Kidney capillary endothelial cell (primary cell): ENCODE data around the gene NDUFA1.
"Not testable (repeated sequence)": the region's sequence is repeated elsewhere in the genome, so short reads cannot be mapped to it uniquely, and the experiment has no call there.

Experiments used
- DNase-seq: peaks from one replicate; pipeline ENCODE4 v3.0.0-alpha.2; 2018; ENCODE audit warnings: low spot score

Gene NDUFA1

DNA sequence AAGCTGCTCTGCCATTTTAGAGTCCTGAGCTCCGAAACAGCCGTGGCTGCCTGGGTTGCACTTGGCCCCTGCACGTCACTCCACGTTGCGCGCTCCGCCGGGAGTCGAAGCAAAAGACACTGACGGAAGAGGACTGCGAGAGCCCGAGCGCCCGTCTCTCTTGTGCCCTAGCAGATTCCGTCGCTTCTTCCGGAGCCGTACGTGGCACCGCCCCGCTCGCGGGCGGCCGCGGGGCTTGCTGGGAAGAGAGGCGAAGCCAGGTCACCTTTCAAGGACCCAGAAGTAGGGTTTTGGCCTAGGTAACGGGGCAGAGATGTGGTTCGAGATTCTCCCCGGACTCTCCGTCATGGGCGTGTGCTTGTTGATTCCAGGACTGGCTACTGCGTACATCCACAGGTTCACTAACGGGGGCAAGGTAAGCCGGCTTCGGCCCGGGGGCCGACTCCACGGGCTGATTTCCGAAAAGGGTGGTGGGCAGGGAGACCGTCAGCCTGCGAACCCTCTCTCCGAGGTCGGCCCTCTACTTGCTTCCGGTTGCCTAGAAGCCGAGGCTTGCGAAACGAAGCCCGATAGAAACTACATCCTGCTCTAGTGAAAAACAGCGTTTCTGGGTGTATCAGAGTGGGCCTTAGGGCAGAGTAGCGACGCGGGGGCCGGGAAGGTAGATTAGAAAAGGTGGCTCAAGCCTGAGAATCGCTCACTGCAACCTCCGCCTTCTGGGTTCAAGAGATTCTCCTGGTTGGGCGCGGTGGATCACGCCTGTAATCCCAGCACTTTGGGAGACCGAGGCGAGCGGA lies at the start of gene NDUFA1, which contains the start of gene RNF113A:
Gene NDUFA1, plus strand, starts transcription at position 234 of the 797 bp plus-strand sequence. Its CDS starts 80 bp downstream, at position 314.
Gene RNF113A, minus strand, starts transcription at position 135 of the 797 bp plus-strand sequence. Its CDS starts 120 bp downstream, at position 15.
- peak; percentile 52 for DNase-seq

DNA sequence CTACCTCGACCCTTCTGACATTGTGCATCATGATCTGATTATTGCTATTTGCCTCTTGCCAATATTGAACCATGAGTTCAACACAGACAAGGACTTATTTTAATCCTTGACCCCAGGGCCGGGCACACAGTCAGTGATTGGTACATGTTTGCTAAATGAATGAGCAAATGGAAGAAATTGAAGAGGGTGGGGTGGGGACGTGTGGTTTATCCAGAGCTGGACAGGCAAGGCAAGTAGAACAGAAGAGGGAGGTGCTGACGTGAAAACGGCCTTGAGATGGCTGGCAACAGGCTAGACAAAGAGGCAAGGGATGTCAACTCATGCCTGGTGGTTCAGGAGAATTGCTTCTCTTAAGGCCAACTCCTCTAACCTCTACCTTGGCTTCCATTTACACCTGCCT lies 47.4 kb upstream of the NDUFA1 start:
- not testable (repeated sequence) for DNase-seq

- DNase-seq: peak; percentile 48
Measured at GRCh38 chrX:119826399-119826959, 45.2 kb upstream of the NDUFA1 start.

DNA sequence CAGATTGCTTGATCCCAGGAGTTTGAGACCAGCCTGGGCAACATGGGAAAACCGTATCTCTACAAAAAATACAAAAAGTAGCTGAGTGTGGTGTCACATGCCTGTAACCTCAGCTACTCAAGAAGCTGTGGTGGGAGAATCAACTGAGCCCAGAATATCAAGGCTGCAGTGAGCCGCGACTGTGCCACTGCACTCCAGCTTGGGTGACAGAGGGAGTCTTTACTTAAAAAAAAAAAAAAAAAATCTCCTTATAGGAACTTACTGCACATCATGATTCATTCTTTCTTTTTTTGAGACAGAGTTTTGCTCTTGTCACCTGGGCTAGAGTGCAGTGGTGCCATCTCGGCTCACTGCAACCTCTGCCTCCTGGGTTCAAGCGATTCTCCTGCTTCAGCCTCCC lies 43.2 kb upstream of the NDUFA1 start:
- no peak for DNase-seq

DNA sequence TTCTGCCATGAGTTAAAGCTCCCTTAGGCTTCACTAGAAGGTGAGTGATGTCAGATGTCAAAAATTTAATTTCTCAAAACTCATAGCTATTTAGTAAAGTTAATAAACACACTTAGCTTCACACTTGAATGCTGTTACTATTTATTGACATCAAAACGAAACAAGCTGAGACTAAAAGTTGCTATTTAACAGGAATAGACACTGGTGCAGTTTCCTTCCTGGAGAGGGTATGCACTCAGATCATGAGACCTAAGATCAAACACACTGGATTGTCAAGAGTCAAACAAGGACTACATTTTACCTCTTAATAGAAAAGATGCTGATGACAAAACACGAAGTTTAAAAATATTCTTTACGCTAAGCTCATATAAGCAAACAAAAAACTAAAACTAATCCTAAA lies 37.7 kb upstream of the NDUFA1 start:
- DNase-seq: no peak

DNA sequence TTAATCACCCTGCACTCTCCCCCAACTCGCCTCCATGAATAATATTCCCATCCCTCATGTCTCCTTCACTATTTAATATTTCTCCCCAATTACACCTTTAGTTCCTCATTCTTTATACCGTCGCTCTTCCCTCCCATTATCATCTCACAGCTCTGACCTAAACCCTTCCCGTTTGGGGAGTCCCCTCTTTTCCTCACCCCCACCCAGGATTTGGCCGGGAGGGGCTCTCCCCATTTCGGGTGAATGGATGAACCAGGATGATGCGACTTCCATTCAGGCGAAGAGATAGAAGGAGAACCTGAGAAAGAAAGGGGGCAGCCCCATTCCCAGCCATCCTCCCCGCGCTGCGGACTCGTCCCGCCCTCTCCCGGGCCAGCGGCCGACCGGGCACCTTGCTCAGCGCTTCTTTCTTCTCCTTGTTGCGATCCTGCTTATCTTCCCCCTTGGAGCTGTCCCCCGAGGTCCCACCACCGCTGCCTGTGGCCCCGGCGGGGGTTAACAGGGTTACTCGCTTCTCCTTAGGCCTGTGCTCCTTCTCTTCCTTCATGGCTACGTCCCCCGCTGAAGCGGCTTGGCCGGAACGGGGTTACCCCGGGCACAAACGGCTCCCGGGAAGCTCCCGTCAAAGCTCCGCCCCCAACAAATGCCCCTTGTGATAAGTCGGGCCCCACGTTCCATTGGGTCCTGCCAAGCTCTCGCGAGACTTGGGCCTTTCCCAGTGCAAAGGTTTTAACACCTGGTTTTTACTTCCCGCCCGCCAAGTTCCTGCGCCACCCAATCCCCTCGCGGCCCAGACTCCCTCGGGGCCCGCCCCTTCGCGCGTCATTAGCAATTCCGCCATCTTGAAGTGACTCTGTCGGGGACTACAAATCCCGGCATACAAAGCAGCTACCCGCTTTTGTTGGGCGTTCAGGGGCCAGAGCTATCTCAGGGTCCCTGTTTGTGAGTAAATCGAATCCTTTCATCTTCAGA lies 19.0 kb upstream of the NDUFA1 start, which contains the start of gene UPF3B:
Gene UPF3B, minus strand, starts transcription at position 582 of the 972 bp plus-strand sequence. Its CDS starts 35 bp downstream, at position 547.
- peak; percentile 79 for DNase-seq

- no peak for DNase-seq
Measured at GRCh38 chrX:119853444-119853843, 18.2 kb upstream of the NDUFA1 start.

DNA sequence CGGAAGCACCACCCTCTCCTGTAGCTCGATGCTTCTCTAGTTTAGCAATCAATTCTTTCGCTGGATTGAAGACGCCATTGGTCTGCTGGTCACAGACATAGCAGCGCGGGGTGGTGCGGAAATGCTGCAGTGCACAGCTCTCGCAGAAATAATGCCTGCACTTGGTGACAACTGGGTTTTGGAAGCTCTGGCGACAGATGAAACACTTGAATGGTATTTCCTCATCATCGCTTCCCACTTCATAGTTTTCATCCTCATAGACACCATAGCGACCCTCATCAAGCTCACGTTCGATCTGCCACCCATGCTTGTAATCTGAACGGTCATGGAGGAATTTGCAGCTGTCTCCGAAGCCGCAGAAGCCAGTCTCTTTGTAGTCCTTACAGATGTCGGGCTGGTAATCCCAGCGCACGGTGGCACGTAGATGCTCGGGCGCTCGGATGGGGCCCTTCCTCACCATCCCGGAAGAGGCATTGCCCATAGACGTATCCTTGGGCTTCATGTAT lies 953 bp upstream of the NDUFA1 start:
- peak; percentile 30 for DNase-seq

DNA sequence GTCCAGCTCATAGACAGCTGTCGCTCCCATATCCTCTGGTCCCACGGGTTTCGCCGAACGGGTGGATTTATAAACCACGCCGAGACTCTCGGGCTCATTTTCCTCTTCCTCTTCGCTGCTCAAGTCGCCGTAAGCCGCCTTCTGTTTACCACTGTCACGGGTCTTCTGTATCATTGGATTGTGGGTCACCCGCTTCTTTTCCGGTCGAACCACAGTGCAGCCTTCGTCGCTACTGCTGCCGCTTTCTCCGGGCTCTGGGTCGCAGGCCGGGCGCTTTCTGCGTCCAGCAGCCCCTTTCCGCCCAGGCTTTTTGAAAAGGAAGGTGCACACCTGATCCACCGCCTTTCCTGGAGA lies 410 bp upstream of the NDUFA1 start:
- no peak for DNase-seq

DNA sequence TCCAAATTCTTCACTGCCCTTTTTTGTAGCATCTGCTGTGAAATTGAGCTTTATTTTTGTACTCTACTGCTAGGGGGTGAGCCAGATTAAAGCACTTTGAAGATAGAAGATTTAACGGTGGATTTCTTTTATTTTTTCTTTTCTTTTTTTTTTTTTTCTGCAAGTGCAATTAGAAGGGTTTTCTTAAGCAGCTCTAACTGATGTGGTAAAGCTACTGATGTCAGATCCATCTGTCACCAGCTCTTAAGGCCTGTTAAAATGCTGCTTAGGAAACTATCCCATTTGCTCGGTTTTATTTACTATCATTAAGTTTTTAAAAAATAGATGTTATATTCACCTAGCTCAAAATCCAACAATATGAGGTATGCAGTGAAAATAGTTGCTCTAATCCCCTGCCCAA lies 7.1 kb downstream of the NDUFA1 start:
- no peak for DNase-seq

DNA sequence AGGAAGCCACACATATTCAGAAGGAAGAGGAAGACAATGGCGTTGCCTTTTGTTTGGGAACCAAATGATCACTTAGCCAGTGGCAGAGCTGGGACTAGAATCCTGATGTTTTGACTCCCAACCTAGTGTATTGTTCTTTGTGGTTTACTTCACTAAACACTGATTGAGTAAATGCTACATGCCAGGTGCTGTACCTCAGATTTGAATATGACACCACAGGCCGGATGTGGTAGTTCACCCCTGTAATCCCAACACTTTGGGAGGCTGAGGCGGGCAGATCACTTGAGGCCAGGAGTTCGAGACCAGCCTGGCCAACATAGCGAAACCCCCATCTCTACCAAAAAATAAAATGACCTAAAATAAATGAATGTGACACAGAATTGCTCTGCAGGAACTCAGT lies 8.4 kb downstream of the NDUFA1 start:
- DNase-seq: no peak

DNA sequence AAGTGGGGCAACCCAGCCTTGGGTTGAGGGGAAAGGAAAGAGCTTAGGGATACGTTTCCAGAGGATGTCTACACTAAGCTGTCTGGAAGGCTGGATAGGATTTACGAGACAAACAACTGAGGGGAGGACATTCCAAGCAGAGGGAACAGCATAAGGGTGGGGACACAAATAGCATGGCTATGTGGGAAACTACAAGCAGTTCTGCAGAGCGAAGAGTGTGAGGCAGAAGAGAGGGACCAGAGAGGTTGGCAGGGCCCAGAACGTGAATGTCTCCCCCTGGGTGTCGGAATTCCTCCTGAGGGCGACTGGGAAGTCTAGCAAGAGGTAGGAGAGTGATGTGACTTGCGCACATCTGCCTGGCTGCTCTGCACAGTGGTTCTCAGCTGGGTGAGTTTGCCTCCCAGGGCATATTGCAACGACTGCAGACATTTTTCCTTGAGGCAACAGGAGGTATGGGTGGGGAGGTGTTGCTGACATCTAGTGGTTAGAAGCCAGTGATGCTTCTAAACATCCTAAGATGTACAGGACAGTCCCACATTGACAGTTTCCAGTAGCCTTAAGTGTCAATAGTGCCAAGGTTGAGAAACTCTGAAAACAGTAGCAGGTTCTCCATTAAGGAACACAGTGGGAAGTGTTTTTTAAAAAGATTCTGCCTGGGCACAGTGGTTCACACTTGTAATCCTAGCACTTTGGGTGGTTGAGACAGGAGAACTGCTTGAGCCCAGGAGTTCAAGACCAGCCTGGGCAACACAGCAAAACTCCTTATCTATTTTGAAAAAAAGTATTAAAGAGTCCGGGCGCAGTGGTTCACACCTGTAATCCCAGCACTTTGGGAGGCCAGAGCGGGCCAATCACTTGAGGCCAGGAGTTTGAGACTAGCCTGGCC lies 9.2 kb downstream of the NDUFA1 start:
- peak; percentile 33 for DNase-seq

GRCh38 chrX:119885554-119886428 lies 14.2 kb downstream of the NDUFA1 start:
- DNase-seq: no peak

DNA sequence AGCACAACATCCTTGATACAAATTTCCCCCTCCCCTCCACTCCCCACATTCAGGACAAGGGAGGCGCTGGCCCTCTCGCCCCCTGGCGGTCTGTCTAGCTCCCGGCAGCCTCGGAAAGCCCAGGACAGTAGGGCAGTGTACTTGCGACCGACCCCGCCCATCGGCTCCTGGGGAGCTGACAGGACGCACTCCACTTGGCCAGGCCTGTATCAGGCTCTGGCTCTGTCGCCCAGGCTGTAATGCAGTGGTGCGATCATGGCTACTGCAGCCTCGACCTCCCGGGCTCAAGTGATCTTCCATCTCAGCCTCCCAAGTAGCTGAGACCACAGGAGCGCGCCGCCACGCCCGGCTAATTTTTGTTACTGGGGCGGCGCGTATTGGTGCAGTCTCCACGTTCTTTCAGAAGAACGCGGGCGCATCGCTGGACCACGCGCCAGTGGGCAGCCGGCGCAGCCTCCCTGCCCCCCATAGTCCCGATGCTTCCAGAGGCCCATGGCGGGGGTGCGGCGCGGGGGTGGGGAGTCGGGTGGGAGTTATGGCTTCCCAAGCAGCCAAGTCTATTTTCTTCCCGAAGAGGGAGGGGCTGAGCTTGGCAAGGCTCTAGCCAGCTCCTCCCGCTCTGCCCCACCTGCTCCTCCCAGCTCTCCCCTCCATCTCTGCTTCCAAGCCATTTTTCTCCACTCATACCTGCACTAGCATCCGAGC lies 16.2 kb downstream of the NDUFA1 start:
- peak; percentile 16 for DNase-seq

DNA sequence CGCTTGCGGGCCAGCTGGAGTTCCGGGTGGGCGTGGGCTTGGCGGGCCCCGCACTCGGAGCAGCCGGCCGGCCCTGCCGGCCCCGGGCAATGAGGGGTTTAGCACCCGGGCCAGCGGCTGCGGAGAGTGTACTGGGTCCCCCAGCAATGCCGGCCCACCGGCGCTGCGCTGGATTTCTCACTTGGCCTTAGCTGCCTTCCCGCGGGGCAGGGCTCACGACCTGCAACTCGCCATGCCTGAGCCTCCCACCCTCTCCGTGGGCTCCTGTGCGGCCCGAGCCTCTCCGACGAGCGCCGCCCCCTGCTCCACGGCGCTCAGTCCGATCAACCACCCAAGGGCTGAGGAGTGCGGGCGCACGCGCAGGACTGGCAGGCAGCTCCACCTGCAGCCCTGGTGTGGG lies 19.0 kb downstream of the NDUFA1 start:
- DNase-seq: not testable (repeated sequence)

- DNase-seq: not testable (repeated sequence)
Measured at GRCh38 chrX:119891961-119892692, 20.5 kb downstream of the NDUFA1 start.

- no peak for DNase-seq
Measured at GRCh38 chrX:119895843-119896326, 24.3 kb downstream of the NDUFA1 start, which contains the start of gene AKAP14. AKAP14 (plus strand) TSS chrX:119895893; CDS start chrX:119903224, 7,331 bp downstream.

DNA sequence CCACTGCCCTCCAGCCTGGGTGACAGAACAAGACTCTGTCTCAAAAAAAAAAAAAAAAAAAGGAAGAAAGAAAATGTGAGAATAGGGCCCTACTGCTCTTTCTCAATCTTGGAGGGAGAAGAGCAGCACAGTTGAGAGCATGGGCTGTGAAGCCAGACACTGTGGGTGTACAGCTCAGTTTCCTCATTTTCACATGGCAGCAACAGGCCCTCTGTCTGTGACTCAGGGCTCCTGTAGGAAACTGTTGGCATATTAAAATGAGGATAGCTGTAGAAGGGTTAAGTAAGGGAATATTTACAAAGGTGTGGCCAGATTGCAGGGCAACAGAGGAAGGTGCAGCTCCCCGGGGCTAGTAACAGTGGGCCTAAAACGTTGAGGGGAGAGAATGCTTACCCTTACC lies 27.5 kb downstream of the NDUFA1 start:
- no peak for DNase-seq
